Measurements from ENCODE around the gene ICA1. TPM values are rescaled to one million over a fixed set of nuclear protein-coding genes. Genes with fewer than 3 reads are reported as not detected.
"Not testable (repeated sequence)": the region's sequence is repeated elsewhere in the genome, so short reads cannot be mapped to it uniquely, and the experiment has no call there.

Gene ICA1
- total RNA-seq, 6 donors from 2014 or later = 19.3 to 85.4 (median 44.6) TPM

- no peak overlapping the region for H3K27ac ChIP-seq
- no peaks in the 10 kb centered on the region for H3K4me1 ChIP-seq
- H3K27me3 ChIP-seq = no peaks in the 10 kb centered on the region
- no peak overlapping the region for H3K4me3 ChIP-seq
- peaks cover 0 to 8% (median 4%) of the 10 kb centered on the region in 4 donors for H3K36me3 ChIP-seq
- ATAC-seq (ENCODE audit: low FRiP score in 2 of 2) (no peak), DNase-seq (no peak)
- no peak for TF ChIP-seq EP300 (IDR thresholded peaks at IDR 0.05)
- TF ChIP-seq POLR2A (IDR thresholded peaks at IDR 0.05) = no peak
- TF ChIP-seq POLR2AphosphoS5 (IDR thresholded peaks at IDR 0.05) = no peak
- TF ChIP-seq CTCF (IDR thresholded peaks at IDR 0.05) = no peak
- H3K9me3 ChIP-seq = no peaks in the 10 kb centered on the region
These were observed 198.2 kb downstream of the ICA1 start for GRCh38 chr7:8063706-8064297.

- DNase-seq; H3K9me3 ChIP-seq; H3K36me3 ChIP-seq; H3K4me3 ChIP-seq; H3K27ac ChIP-seq; H3K4me1 ChIP-seq; ATAC-seq (ENCODE audit: low FRiP score in 2 of 2); H3K27me3 ChIP-seq: not testable (repeated sequence)
- WGBS, 2 donors = 79 to 93% methylated on average over 5 of the region's 5 CpGs
These were observed 198.7 kb downstream of the ICA1 start for GRCh38 chr7:8063300-8063699.

Small RNA genes within 50 kb of the gene (small RNA-seq; reads per million reads assigned to genes)
- 0 reads per million in 4 donors for gene AC007009.1

Other genes starting within 250 kb of the ICA1 start
- not detected for gene NXPH1, start 171.4 kb upstream of the ICA1 start, total RNA-seq